GM12878 (cell line): ENCODE results near the gene COL1A1.

Experiments used
- CREM ChIP-seq: IDR thresholded peaks from 2 replicates; pipeline ENCODE4 v1.6.1; 2014; ENCODE audit warnings: antibody characterized with exemption, low read depth
- E2F4 ChIP-seq: IDR thresholded peaks from 2 replicates; pipeline ENCODE4 v1.6.1; 2012; ENCODE audit warnings: low read depth, low read length, improper control_type of control experiment
- FOXK2 ChIP-seq: fragments of 450-650 bp; IDR thresholded peaks from 2 replicates; pipeline ENCODE4 v1.6.1; 2017; ENCODE audit warnings: mild to moderate bottlenecking, moderate library complexity
- MTA3 ChIP-seq: IDR thresholded peaks from 2 replicates; pipeline ENCODE4 v1.6.1; 2012; ENCODE audit warnings: low read length, inconsistent platforms, borderline replicate concordance
- RCOR1 ChIP-seq: conservative IDR thresholded peaks from 2 replicates; pipeline ENCODE4 v1.6.1; 2012; ENCODE audit warnings: low read depth, low read length, improper control_type of control experiment
- SMC3 ChIP-seq: IDR thresholded peaks from 2 replicates; pipeline ENCODE4 v1.6.1; 2011; ENCODE audit warnings: low read length, improper control_type of control experiment, borderline replicate concordance

GRCh38 chr17:50194934-50195865 is 6.2 kb downstream of the COL1A1 start:
- no peak for TF ChIP-seq FOXK2
- TF ChIP-seq CREM: no peak
- no peak for TF ChIP-seq MTA3
- TF ChIP-seq RCOR1: no peak
- TF ChIP-seq E2F4: no peak
- TF ChIP-seq SMC3: no peak
